Subcutaneous abdominal adipose tissue (tissue), 5 donors: ENCODE results near the gene BBLN.
"Not testable (repeated sequence)": the region's sequence is repeated elsewhere in the genome, so short reads cannot be mapped to it uniquely, and the experiment has no call there.

Experiments
- H3K27ac ChIP-seq: one replicate; pipeline ENCODE4 v1.7.0; 2013; ENCODE audit warnings: low read depth, mild to moderate bottlenecking, inconsistent platforms, low read length, moderate library complexity
- H3K27me3 ChIP-seq, 5 donors: one replicate each; pipeline ENCODE4 v1.7.0; 2013; ENCODE audit warnings: low read length in 5 of 5, inconsistent platforms in 1 of 5; ENCODE audit not compliant: control insufficient read depth in 5 of 5, insufficient read depth in 4 of 5
- H3K36me3 ChIP-seq, 5 donors: one replicate each; pipeline ENCODE4 v1.7.0; 2013; ENCODE audit warnings: low read length in 5 of 5; ENCODE audit not compliant: control insufficient read depth in 5 of 5, insufficient read depth in 5 of 5
- H3K4me1 ChIP-seq, 5 donors: one replicate each; pipeline ENCODE4 v1.7.0; 2013; ENCODE audit warnings: low read length in 5 of 5, mild to moderate bottlenecking in 3 of 5, moderate library complexity in 1 of 5; ENCODE audit not compliant: control insufficient read depth in 5 of 5, insufficient read depth in 5 of 5
- H3K4me3 ChIP-seq, 5 donors: one replicate each; pipeline ENCODE4 v1.7.0; 2013; ENCODE audit warnings: low read length in 5 of 5, low read depth in 1 of 5
- H3K9ac ChIP-seq, 5 donors: one replicate each; pipeline ENCODE4 v1.7.0; 2013; ENCODE audit warnings: low read length in 5 of 5, mild to moderate bottlenecking in 4 of 5, moderate library complexity in 3 of 5
- H3K9me3 ChIP-seq, 5 donors: one replicate each; pipeline ENCODE4 v1.7.0; 2013; ENCODE audit warnings: low read length in 5 of 5; ENCODE audit not compliant: control insufficient read depth in 5 of 5
- donor health status: healthy.
- donor health status: healthy.
- donor health status: healthy.
- donor health status: healthy.
- donor health status: healthy.

The BBLN gene

DNA sequence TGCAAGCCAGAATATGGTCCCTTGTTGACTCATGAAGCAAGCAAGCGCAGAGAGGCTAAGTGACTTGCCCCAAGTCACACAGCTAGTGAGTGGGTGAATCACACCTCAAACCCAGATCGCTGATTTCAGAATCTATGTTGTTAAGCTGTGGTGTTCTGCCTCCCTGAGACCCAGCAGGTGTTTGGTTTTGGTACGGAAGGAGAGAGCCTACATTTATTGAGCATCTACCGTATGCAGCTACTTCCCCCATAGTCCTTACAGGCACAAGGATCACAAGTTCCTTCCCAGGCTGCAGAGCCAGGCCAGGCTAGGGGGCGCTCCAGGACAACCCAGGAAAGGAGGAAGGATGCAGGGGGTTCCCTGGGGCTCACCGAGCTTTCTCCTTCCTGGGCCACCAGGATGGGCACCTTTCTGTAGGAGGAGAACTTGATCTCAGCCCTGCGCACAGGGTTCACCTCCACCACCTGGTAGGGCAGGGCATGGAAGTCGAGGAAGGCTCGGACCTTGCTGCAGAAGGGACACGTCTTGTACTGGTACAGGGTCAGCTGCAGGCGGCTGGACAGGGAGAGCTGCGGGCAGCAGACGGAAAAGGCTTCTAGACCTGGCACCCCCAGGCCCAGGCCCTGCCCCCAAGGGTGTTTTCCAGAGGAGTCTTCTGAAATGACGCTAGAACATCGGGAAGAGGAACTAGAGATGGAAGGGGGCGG lies 35.0 kb upstream of the BBLN start:
- H3K27me3 ChIP-seq = no peaks in the 10 kb centered on the region
- peak overlapping the region in 1 of 5 donors; percentile 28 for H3K4me3 ChIP-seq
- no peak overlapping the region for H3K9ac ChIP-seq
- H3K27ac ChIP-seq = no peak overlapping the region
- peaks cover 2 to 43% (median 30%) of the 10 kb centered on the region in 5 donors for H3K4me1 ChIP-seq
- peaks cover 0 to 48% (median 29%) of the 10 kb centered on the region in 5 donors for H3K36me3 ChIP-seq
- no peaks in the 10 kb centered on the region for H3K9me3 ChIP-seq

DNA sequence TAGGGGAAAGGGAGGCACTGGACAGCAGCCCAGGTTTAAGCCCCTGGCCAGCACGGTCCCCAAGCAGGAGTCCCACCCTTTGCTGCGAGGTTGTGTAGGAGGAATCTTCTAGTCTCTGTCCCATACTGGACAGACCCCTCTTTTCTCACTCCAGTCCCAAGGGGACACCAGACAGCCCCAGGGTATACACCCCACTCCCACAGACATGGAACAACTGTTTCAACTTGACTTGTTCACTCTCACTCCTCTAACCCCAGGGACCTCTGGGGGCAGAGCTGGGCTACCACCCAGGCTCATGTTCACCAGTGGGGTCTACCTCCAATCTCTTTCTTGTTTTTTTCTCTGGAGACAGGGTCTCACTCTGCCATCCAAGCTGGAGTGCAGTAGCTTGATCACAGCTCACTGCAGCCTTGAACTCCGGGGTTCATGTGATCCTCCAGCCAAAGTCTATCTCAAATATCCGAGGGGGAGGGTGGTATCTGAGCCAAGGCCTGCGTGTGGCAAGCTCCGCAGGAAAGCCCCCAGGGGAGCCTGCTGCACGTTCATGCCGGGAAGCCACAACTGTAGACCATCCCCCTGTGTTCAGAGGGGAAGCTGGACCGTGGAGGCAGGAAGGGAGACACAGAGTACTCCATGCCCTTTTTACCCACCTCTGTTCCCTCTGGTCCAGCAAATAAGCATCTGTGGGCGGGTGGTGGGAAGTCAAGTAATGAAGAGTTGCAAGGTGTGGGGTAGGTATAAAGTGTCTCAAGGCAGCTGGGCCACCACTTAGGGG lies 34.3 kb upstream of the BBLN start:
- H3K4me1 ChIP-seq = peaks cover 2 to 43% (median 30%) of the 10 kb centered on the region in 5 donors
- no peaks in the 10 kb centered on the region for H3K9me3 ChIP-seq
- no peak overlapping the region for H3K27ac ChIP-seq
- peaks cover 0 to 41% (median 25%) of the 10 kb centered on the region in 5 donors for H3K36me3 ChIP-seq
- peak overlapping the region in 1 of 5 donors; percentile 44 for H3K9ac ChIP-seq
- peak overlapping the region in 1 of 5 donors; percentile 26 for H3K4me3 ChIP-seq
- no peaks in the 10 kb centered on the region for H3K27me3 ChIP-seq

DNA sequence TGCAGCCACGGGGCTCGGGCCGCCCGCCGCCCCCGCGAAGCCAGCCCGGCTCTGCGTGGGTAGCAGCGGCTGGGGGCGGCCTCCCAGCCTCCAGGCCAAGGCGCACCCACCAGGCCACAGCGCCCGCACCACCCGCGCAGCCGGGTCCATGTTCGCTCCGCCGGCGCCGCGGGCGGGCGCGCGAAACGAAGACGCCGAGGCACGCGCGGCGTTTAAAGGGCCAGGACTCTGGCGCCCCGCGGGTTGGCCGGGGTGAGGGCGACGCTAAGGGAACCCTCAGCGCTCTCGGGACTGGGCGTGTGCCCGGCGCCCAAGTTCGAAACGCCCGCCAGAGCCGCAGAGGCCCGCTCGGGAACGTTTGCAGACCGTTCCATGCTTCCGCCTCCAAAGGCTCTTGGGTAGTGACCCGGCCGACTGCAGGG lies 32.5 kb upstream of the BBLN start, which contains the start of gene PTGES2:
TSS of gene PTGES2 (minus strand) at position 162 of the 422 bp plus-strand sequence. CDS start at position 150, 12 bp downstream.
- H3K4me3 ChIP-seq = peak within 1 kb of the TSS; percentile 79 to 94 (median 89)
- peak within 1 kb of the TSS; percentile 91 for H3K27ac ChIP-seq
- peaks cover 2 to 43% (median 35%) of the 10 kb centered on the region in 5 donors for H3K4me1 ChIP-seq
- peak within 1 kb of the TSS; percentile 52 to 90 (median 89) for H3K9ac ChIP-seq
- no peaks in the 10 kb centered on the region for H3K27me3 ChIP-seq
- peaks cover 0 to 24% (median 9%) of the 10 kb centered on the region in 5 donors for H3K36me3 ChIP-seq
- H3K9me3 ChIP-seq = no peaks in the 10 kb centered on the region

DNA sequence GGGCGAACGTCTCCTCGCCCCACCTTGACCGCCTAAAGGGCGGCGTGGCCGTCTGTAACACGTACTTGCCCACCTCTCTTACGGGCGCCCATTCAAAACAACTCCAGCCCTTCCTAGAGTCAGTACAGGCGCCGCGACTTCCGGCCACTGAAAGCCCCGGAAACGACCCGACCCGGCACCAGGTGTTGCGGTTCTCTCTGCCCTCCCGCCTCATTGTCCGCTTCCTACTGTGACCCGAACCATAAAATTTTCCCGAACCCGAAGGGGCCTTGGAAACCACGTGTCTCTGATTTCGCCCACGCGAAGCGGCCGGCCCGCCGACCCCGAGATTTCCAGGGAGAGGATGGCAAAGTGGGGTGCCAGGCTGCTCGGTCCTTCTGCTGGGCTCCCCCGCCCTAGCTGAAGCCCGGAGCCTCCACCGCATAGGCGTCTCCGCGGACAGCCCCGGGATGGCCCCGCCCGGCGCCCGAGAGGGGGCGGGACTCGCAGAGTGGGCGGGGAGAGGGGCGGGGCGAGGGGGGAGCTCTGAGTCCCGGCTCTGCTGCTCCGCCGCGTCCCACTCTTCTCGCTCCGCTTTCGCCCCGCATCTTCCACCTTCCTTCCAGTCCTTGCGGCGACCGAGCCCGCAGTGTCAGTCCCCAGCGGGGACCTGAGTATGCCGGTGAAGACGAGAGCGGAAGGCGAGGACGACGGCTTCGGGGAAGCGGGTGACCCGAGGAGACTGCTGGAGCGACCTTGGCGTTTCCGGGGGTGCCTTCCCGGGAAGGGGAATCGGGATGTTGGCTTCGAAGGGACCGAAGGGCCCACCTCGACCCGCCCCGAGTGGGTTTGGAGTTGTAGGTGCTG lies 31.9 kb upstream of the BBLN start:
- H3K4me3 ChIP-seq = peak overlapping the region; percentile 72 to 94 (median 89)
- no peaks in the 10 kb centered on the region for H3K9me3 ChIP-seq
- no peaks in the 10 kb centered on the region for H3K27me3 ChIP-seq
- peaks cover 0 to 18% (median 3%) of the 10 kb centered on the region in 5 donors for H3K36me3 ChIP-seq
- peaks cover 2 to 43% (median 35%) of the 10 kb centered on the region in 5 donors for H3K4me1 ChIP-seq
- peak overlapping the region; percentile 52 to 90 (median 89) for H3K9ac ChIP-seq
- H3K27ac ChIP-seq = peak overlapping the region; percentile 91

DNA sequence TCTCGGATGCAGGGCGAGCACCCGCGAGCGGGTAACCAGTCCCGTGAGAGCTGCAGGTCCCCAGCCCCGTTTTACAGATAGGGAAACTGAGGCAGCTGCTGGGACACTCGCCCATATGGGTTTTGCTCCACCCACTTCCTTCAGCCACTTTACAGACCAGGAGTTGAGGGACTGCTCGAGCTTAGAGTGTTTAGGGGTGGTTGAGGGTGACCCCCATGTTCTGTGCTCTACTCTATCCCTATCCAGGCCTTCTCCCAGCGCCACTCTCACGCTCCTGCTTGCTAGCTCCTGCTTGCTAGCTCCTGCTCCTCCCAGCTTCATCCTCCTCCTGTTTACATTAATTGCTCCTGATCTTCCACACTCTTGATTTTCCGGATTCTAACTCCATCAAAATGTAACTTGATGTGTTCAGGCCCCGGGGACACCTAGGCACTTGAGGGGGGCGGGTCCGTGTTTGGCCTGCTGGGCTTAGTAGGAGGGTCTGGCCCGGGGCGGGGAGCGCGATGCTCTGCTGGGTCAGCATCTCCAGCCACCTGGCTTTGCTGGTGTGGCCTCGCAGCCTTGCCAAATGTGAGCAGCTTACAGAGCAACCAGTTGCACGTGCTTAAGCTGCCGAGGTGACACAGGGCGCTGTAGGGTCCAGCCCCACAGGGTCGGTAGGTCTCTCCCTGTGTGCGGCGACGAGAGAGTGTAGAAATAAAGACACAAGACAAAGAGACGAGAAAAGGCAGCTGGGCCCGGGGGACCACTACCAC lies 31.1 kb upstream of the BBLN start:
- no peaks in the 10 kb centered on the region for H3K9me3 ChIP-seq
- peaks cover 0 to 10% (median 0%) of the 10 kb centered on the region in 5 donors for H3K36me3 ChIP-seq
- no peaks in the 10 kb centered on the region for H3K27me3 ChIP-seq
- H3K4me3 ChIP-seq = peak overlapping the region; percentile 72 to 94 (median 89)
- H3K27ac ChIP-seq = peak overlapping the region; percentile 91
- peak overlapping the region; percentile 52 to 90 (median 63) for H3K9ac ChIP-seq
- peaks cover 2 to 43% (median 35%) of the 10 kb centered on the region in 5 donors for H3K4me1 ChIP-seq

DNA sequence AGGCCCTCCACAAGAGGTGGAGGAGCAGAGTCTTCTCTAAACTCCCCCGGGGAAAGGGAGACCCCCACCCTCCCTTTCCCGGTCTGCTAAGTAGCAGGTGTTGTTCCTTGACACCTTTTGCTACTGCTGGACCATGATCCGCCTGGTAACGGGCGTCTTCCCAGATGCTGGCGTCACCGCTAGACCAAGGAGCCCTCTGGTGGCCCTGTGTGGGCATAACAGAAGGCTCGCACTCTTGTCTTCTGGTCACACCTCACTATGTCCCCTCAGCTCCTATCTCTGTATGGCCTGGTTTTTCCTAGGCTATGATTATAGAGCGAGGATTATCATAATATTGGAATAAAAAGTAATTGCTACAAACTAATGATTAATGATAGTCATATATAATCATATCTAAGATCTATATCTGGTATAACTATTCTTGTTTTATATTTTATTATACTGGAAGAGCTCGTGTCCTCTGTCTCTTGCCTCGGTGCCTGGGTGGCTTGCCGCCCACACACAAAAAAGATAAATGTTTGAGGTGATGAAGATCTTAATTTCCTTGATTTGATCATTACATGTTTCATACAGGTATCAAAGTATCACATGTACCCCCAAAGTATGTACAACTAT lies 30.0 kb upstream of the BBLN start:
- H3K9me3 ChIP-seq, H3K36me3 ChIP-seq, H3K9ac ChIP-seq, H3K27ac ChIP-seq, H3K4me3 ChIP-seq, H3K27me3 ChIP-seq: not testable (repeated sequence)
- peaks cover 2 to 38% (median 35%) of the 10 kb centered on the region in 5 donors for H3K4me1 ChIP-seq

DNA sequence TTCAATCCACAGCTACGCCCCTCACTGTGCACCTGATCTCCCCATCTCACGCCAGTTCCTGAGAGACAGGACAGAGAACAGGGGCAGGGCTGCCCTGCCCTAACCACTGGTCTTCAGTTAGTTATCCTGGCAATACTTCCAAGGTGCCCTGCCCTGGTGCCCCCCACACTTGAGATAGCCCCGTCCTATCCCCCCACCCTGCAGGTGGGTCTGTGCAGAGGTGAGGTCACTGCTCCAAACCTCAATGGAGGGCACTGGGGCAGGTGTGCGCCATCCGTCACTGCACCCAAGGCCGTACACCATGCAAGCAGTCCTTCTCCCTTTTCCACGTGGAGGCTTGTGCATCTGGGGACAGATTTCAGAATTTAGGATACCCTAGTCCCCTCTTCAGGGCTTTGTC lies 29.4 kb upstream of the BBLN start:
- H3K27me3 ChIP-seq, H3K4me3 ChIP-seq, H3K9ac ChIP-seq, H3K27ac ChIP-seq, H3K9me3 ChIP-seq, H3K36me3 ChIP-seq: not testable (repeated sequence)
- H3K4me1 ChIP-seq = peaks cover 2 to 33% (median 29%) of the 10 kb centered on the region in 5 donors

- not testable (repeated sequence) for H3K27ac ChIP-seq
Observed at GRCh38 chr9:128131346-128131745, 28.7 kb upstream of the BBLN start.

GRCh38 chr9:128132139-128132538 lies 27.9 kb upstream of the BBLN start:
- not testable (repeated sequence) for H3K27ac ChIP-seq, H3K9me3 ChIP-seq, H3K36me3 ChIP-seq, H3K27me3 ChIP-seq, H3K9ac ChIP-seq, H3K4me3 ChIP-seq
- peaks cover under 1 to 18% (median 15%) of the 10 kb centered on the region in 5 donors for H3K4me1 ChIP-seq

More at GRCh38 chr9:128131346-128131745, 28.7 kb upstream of the BBLN start:
- H3K9ac ChIP-seq, H3K9me3 ChIP-seq, H3K27me3 ChIP-seq, H3K4me3 ChIP-seq, H3K36me3 ChIP-seq: not testable (repeated sequence)
- H3K4me1 ChIP-seq = peaks cover 2 to 26% (median 22%) of the 10 kb centered on the region in 5 donors
